Liver (tissue), 3 donors: ENCODE data around the gene PIK3R6.

Experiments used
- EGR1 ChIP-seq, 2 donors: IDR thresholded peaks; 2 replicates each; pipeline ENCODE4 v1.6.1; 2016 to 2018; ENCODE audit warnings: antibody characterized with exemption in 2 of 2, low read depth in 2 of 2
- GABPA ChIP-seq, 2 donors: IDR thresholded peaks in 1 of 2; conservative IDR thresholded peaks in 1 of 2; 2 replicates each; pipeline ENCODE4 v1.6.1; 2016; ENCODE audit warnings: antibody characterized with exemption in 2 of 2, mild to moderate bottlenecking in 1 of 2, moderate library complexity in 1 of 2
- JUND ChIP-seq, 2 donors: IDR thresholded peaks; 2 replicates each; pipeline ENCODE4 v1.6.1; 2016; ENCODE audit warnings: antibody characterized with exemption in 2 of 2
- MAX ChIP-seq: IDR thresholded peaks from 2 replicates; pipeline ENCODE4 v1.6.1; 2016; ENCODE audit warnings: antibody characterized with exemption
- NR2F2 ChIP-seq: IDR thresholded peaks from 2 replicates; pipeline ENCODE4 v1.6.1; 2016; ENCODE audit warnings: antibody characterized with exemption
- RAD21 ChIP-seq, 2 donors: IDR thresholded peaks; 2 replicates each; pipeline ENCODE4 v1.6.1; 2016; ENCODE audit warnings: antibody characterized with exemption in 2 of 2, mild to moderate bottlenecking in 2 of 2
- SP1 ChIP-seq: IDR thresholded peaks from 2 replicates; pipeline ENCODE4 v1.6.1; 2018; ENCODE audit warnings: antibody characterized with exemption, mild to moderate bottlenecking
- TAF1 ChIP-seq: conservative IDR thresholded peaks from 2 replicates; pipeline ENCODE4 v1.6.1; 2016; ENCODE audit warnings: antibody characterized with exemption, mild to moderate bottlenecking
- YY1 ChIP-seq: IDR thresholded peaks from 2 replicates; pipeline ENCODE4 v1.6.1; 2016; ENCODE audit warnings: antibody characterized with exemption, mild to moderate bottlenecking
- TF ChIP-seq, protein P1 (sequence below): fragments of 150-350 bp; IDR thresholded peaks from 2 replicates; pipeline ENCODE4 v1.5.1; 2017; ENCODE audit warnings: improper control_type of control experiment, low read depth, low read length; ENCODE audit not compliant: missing input control
- TF ChIP-seq, protein P2 (sequence below): IDR thresholded peaks from 2 replicates; pipeline ENCODE4 v1.6.1; 2016; ENCODE audit warnings: antibody characterized with exemption, mild to moderate bottlenecking
- TF ChIP-seq, protein P3 (sequence below): IDR thresholded peaks from 2 replicates; pipeline ENCODE4 v1.6.1; 2016; ENCODE audit warnings: antibody characterized with exemption
- TF ChIP-seq, protein P4 (sequence below): IDR thresholded peaks from 2 replicates; pipeline ENCODE4 v1.6.1; 2016; ENCODE audit warnings: antibody characterized with exemption
- donor health status: healthy.
- donor health status: healthy.

DNA sequence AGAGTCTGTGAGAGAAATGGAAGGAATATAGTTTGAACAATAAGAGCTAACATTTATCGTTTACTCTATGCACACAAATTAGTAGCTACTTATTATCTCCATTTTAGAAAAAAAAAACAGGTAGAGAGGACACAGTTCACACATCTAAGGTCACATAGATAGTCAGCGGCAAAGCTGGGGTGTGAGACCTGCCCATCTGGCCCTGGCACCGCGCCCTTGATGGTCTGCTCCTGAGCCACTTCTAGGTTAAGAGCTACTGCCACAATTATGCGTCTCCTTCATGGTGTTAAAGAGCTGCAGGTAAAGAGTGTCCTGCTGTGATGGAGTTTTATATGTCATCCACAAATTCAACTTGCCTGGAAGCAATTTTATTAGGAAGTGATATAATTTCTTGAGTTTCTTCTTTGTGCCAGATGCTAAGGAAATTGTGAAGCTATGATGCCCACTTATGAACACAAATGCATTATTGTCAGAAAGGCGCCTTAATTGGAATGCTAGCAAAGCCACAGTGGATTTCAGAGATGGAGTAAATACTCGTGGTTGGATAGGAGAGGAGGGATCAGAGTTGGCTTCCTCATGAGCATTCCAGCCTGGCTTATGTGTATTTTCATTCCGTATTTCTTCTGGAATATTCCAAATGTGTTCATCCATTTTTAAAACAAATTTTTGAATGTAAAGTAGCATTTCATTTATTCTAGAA, 47.0 kb downstream of the PIK3R6 start:
- TF ChIP-seq, protein P1, sequence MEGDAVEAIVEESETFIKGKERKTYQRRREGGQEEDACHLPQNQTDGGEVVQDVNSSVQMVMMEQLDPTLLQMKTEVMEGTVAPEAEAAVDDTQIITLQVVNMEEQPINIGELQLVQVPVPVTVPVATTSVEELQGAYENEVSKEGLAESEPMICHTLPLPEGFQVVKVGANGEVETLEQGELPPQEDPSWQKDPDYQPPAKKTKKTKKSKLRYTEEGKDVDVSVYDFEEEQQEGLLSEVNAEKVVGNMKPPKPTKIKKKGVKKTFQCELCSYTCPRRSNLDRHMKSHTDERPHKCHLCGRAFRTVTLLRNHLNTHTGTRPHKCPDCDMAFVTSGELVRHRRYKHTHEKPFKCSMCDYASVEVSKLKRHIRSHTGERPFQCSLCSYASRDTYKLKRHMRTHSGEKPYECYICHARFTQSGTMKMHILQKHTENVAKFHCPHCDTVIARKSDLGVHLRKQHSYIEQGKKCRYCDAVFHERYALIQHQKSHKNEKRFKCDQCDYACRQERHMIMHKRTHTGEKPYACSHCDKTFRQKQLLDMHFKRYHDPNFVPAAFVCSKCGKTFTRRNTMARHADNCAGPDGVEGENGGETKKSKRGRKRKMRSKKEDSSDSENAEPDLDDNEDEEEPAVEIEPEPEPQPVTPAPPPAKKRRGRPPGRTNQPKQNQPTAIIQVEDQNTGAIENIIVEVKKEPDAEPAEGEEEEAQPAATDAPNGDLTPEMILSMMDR, result no peak
- no peak for TF ChIP-seq SP1
- TF ChIP-seq, protein P2, sequence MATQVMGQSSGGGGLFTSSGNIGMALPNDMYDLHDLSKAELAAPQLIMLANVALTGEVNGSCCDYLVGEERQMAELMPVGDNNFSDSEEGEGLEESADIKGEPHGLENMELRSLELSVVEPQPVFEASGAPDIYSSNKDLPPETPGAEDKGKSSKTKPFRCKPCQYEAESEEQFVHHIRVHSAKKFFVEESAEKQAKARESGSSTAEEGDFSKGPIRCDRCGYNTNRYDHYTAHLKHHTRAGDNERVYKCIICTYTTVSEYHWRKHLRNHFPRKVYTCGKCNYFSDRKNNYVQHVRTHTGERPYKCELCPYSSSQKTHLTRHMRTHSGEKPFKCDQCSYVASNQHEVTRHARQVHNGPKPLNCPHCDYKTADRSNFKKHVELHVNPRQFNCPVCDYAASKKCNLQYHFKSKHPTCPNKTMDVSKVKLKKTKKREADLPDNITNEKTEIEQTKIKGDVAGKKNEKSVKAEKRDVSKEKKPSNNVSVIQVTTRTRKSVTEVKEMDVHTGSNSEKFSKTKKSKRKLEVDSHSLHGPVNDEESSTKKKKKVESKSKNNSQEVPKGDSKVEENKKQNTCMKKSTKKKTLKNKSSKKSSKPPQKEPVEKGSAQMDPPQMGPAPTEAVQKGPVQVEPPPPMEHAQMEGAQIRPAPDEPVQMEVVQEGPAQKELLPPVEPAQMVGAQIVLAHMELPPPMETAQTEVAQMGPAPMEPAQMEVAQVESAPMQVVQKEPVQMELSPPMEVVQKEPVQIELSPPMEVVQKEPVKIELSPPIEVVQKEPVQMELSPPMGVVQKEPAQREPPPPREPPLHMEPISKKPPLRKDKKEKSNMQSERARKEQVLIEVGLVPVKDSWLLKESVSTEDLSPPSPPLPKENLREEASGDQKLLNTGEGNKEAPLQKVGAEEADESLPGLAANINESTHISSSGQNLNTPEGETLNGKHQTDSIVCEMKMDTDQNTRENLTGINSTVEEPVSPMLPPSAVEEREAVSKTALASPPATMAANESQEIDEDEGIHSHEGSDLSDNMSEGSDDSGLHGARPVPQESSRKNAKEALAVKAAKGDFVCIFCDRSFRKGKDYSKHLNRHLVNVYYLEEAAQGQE, result no peak
- TF ChIP-seq MAX, result no peak
- no peak for TF ChIP-seq YY1
- TF ChIP-seq GABPA (IDR thresholded peaks at IDR 0.05 in 1 of 2, conservative IDR thresholded peaks at IDR 0.05 in 1 of 2), result no peak
- TF ChIP-seq, protein P3, sequence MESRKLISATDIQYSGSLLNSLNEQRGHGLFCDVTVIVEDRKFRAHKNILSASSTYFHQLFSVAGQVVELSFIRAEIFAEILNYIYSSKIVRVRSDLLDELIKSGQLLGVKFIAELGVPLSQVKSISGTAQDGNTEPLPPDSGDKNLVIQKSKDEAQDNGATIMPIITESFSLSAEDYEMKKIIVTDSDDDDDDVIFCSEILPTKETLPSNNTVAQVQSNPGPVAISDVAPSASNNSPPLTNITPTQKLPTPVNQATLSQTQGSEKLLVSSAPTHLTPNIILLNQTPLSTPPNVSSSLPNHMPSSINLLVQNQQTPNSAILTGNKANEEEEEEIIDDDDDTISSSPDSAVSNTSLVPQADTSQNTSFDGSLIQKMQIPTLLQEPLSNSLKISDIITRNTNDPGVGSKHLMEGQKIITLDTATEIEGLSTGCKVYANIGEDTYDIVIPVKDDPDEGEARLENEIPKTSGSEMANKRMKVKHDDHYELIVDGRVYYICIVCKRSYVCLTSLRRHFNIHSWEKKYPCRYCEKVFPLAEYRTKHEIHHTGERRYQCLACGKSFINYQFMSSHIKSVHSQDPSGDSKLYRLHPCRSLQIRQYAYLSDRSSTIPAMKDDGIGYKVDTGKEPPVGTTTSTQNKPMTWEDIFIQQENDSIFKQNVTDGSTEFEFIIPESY, result no peak
- TF ChIP-seq NR2F2, result no peak
- TF ChIP-seq, protein P4, sequence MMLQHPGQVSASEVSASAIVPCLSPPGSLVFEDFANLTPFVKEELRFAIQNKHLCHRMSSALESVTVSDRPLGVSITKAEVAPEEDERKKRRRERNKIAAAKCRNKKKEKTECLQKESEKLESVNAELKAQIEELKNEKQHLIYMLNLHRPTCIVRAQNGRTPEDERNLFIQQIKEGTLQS, result no peak
- no peak for TF ChIP-seq TAF1
- no peak for TF ChIP-seq RAD21 (IDR thresholded peaks at IDR 0.05)
- TF ChIP-seq JUND (IDR thresholded peaks at IDR 0.05), result no peak
- TF ChIP-seq EGR1 (IDR thresholded peaks at IDR 0.05; ENCODE audit: low read depth in 2 of 2), result no peak
